ENCODE results near the gene SMURF2. TPM values are rescaled to one million over a fixed set of nuclear protein-coding genes. Genes with fewer than 3 reads are reported as not detected.

The SMURF2 gene
- total RNA-seq, 1 donor from 2014 or later = 44.9 TPM

- Histone ChIP-seq H3K4me1 (peaks cover 10% of the 10 kb centered on the region), H3K9me3 (no peaks in the 10 kb centered on the region), H3K4me3 (no peak overlapping the region), H3K36me3 (peaks cover 65% of the 10 kb centered on the region), H3K27ac (no peak overlapping the region), H3K27me3 (no peaks in the 10 kb centered on the region)
- ATAC-seq (no peak), DNase-seq (no peak)
- intact Hi-C loops (cut with DNase I) = no loop called here
- no peak for TF ChIP-seq CTCF (IDR thresholded peaks at IDR 0.05)
These were observed 98.0 kb downstream of the SMURF2 start for GRCh38 chr17:64564098-64564497.

DNA sequence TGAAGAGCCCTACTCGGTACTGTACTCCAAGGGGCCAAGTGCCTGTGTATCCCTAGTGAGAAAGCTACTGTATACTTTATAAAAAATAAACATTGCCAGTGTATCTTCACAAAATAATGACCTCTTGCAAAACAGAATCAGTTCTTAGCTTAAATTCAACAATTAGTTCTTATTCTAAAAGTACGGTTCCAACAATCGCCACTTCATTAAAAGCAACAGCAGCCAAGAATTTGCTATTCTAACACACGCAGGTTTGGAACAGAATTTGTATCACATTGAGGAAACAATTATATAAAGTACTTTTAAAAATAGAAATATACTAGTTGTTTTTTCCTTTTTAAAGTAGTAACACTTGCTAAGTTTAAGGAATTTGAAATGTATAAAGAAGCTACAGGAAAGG, 106.8 kb downstream of the SMURF2 start:
- DNase-seq = no peak
- peaks cover 96% of the 10 kb centered on the region for H3K36me3 ChIP-seq
- intact Hi-C loops (cut with DNase I) = no loop called here
- H3K4me1 ChIP-seq = no peaks in the 10 kb centered on the region
- TF ChIP-seq CTCF (IDR thresholded peaks at IDR 0.05) = no peak
- H3K27me3 ChIP-seq = no peaks in the 10 kb centered on the region
- H3K4me3 ChIP-seq = no peak overlapping the region
- H3K27ac ChIP-seq = no peak overlapping the region
- no peaks in the 10 kb centered on the region for H3K9me3 ChIP-seq
- no peak for ATAC-seq

- no peak overlapping the region for H3K27ac ChIP-seq
- H3K9me3 ChIP-seq = no peaks in the 10 kb centered on the region
- TF ChIP-seq CTCF (IDR thresholded peaks at IDR 0.05) = no peak
- ATAC-seq = peak; percentile 39
- DNase-seq = no peak
- H3K27me3 ChIP-seq = no peaks in the 10 kb centered on the region
- intact Hi-C loops (cut with DNase I) = no loop called here
- peaks cover 96% of the 10 kb centered on the region for H3K36me3 ChIP-seq
- H3K4me1 ChIP-seq = no peaks in the 10 kb centered on the region
- no peak overlapping the region for H3K4me3 ChIP-seq
These were observed 108.0 kb downstream of the SMURF2 start for GRCh38 chr17:64554028-64554637.

DNA sequence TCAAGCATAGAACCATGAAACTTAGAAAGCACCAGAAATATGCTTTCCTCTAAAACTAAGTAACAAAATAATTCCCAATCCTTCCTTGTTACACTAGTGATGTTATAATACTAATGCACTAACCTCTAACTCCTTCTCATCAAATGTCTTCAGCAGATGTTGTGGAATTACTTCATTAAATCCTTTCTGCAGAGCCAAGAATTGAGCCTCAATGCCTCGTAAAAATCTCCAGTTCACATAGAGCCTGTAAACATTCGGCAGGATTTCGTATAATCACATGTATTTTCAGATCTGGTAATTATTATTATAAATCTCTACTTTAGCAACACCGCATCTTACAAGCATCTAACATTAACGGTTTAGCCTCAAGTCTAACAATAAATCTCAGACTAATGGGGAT, 110.6 kb downstream of the SMURF2 start:
- intact Hi-C loops (cut with DNase I) = no loop called here
- no peak overlapping the region for H3K27ac ChIP-seq
- peaks cover 96% of the 10 kb centered on the region for H3K36me3 ChIP-seq
- DNase-seq (no peak), ATAC-seq (no peak)
- TF ChIP-seq CTCF (IDR thresholded peaks at IDR 0.05) = no peak
- H3K4me3 ChIP-seq = no peak overlapping the region
- H3K9me3 ChIP-seq = no peaks in the 10 kb centered on the region
- H3K27me3 ChIP-seq = no peaks in the 10 kb centered on the region
- H3K4me1 ChIP-seq = no peaks in the 10 kb centered on the region

DNA sequence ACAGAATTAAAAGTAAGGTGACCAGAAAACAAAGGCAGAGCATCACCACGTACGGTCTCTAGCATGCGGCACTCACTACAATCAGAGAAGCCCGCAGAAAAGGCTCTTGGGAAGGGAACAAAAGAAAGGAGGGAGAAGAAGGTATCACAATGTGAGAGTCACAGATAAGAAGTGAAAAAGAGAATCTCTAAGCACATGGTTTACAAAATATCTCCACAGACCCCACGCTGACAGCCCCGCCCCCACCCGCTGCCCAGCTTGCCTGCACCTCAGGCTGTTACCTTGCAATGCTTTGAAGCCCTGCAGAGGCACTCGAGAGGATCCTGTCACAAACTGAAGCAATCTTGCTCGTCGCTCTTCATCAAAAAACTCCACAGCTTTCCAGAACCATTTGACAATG, 114.8 kb downstream of the SMURF2 start:
- Histone ChIP-seq H3K36me3 (peaks cover 98% of the 10 kb centered on the region), H3K27me3 (no peaks in the 10 kb centered on the region), H3K4me1 (no peaks in the 10 kb centered on the region), H3K4me3 (no peak overlapping the region), H3K9me3 (no peaks in the 10 kb centered on the region), H3K27ac (no peak overlapping the region)
- ATAC-seq = no peak
- intact Hi-C loops (cut with DNase I) = no loop called here
- DNase-seq = no peak
- no peak for TF ChIP-seq CTCF (IDR thresholded peaks at IDR 0.05)

DNA sequence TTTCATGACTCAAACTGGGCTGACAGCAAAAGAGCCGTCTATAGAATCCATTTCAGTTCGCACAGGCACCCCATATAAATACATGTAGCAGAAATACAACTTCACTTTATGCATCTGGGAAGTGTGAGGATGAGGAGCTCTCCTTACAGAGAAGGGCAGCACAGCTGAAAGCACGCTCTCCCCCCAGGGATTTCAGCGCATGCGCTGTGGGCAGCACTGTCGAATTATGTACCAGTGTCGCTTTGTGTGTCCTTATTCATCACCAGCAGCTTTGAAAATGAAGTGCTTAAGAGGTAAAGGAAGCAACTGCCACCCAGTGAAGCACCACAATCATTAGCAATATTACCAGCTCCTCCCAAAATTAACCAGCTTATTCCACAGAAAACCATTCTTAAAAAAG, 115.4 kb downstream of the SMURF2 start:
- ATAC-seq (no peak), DNase-seq (no peak)
- H3K4me3 ChIP-seq = no peak overlapping the region
- H3K27ac ChIP-seq = no peak overlapping the region
- no peak for TF ChIP-seq CTCF (IDR thresholded peaks at IDR 0.05)
- no peaks in the 10 kb centered on the region for H3K4me1 ChIP-seq
- peaks cover 98% of the 10 kb centered on the region for H3K36me3 ChIP-seq
- intact Hi-C loops (cut with DNase I) = no loop called here
- no peaks in the 10 kb centered on the region for H3K27me3 ChIP-seq
- no peaks in the 10 kb centered on the region for H3K9me3 ChIP-seq
